GF-D8 (cell line): ENCODE measurements around the gene FLAD1.

Source experiments
- DNase-seq: peaks from one replicate; lab custom pipeline; 2025; lab: John Stamatoyannopoulos, UW

FLAD1 gene

DNA sequence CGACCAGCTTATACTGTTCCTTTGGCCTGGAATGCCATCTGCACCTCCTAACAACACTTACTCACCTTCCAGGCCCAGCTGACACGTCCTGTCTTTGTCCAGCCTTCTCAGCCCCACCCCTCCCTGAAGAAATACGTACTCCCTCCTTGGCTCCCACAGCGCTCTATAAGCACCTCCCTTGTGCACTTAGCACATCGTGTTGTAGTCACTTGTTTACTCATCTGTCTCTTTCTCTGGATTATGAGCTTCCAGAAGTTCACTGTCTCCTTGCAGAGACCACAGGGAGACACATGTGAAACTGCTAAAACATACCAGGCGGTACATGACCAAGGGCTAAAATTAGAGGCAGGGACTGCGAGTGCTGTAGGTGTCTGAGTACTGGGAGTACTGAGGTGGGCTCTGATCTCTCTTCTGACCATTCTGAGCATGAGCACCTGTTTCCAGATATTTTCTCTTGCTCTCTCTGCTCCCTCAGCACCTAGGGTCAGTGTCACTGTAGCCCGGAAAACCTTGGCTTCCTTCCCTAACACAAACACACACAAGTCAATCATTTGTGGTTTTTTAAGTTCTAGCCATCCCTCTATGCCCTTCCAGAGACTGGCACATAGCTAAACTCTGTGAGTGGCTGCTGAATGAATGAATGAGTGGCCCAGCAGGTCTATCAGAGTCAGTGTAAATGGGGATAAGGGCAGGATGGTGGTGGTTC, 55.6 kb downstream of the FLAD1 start:
- DNase-seq, result no peak

DNA sequence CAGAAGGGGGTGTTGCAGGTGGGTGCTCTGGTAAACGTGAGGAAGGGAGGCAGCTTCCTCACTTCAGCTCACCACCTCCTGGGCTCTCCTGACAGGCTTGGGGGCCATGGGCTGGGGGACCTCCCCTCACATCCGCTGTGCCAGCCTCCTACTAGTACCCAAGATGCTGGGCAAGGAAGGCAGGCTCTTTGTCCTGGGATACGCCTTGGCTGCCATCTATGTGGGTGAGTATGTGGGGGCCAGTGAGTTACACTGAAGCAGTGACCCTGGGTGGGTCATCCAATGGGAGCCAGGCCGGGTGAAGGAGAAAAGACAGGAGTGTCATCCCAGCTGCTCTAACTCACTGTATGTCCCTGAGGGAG, 56.1 kb downstream of the FLAD1 start:
- no peak for DNase-seq

DNA sequence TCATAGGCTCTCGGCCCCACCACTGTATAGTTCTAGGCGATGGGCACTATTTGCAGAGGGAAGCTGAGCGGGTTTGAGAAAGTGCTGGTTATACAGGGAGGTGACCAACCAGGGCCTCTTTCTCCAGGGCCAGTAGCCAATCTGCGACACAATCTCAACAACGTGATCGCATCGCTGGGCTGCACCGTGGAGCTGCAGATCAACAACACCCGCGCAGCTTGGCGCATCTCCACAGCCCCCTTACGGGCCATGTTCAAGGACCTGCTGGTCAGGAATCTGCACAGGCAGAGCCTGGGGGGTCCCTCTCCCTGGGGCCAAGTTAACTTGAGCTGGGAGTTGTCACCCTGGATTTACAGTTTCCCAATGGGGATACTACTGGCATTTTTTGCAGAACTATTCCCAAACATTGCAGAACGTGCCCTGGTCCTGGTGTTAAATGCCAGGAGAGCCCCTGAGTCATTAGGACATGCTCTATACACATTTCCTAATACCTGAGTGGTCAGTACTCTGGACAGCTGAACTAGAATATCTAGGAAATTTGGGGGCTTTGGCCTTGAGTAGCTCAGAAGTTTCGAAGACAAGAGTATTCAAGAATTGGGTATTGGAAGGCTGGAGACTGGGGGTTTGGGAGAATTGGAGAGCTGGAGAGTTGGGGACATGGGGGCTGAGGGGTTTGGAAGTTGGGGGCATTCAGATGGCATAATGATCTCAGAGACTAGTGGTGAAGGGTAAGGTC, 57.4 kb downstream of the FLAD1 start:
- DNase-seq, result no peak
